CD14-positive monocyte (primary cell): Measurements from ENCODE around the gene PKNOX2. TPM values are rescaled to one million over a fixed set of nuclear protein-coding genes. Genes with fewer than 3 reads are reported as not detected.

Source experiments
- DNase-seq, 3 donors: peaks; one replicate each; pipeline ENCODE4 v3.0.0-alpha.2; 2011 to 2022
- H2AFZ ChIP-seq: 2 replicates; pipeline ENCODE4 v1.6.0; 2012; ENCODE audit warnings: mild to moderate bottlenecking, low read depth, low read length, inconsistent platforms; ENCODE audit not compliant: insufficient read depth, poor library complexity, severe bottlenecking
- H3K27ac ChIP-seq, 2 donors: 1 replicate in 1 of 2; 2 replicates in 1 of 2; pipeline ENCODE4 v1.5.1; 2012 to 2013; ENCODE audit warnings: low read length in 2 of 2, control low read depth in 1 of 2, inconsistent platforms in 1 of 2, low read depth in 1 of 2, mild to moderate bottlenecking in 1 of 2
- H3K27me3 ChIP-seq, 2 donors: one replicate each; pipeline versions ENCODE4 v1.6.0 to v1.6.1; 2011 to 2013; ENCODE audit warnings: low read length in 2 of 2; ENCODE audit not compliant: control insufficient read depth in 2 of 2, insufficient read depth in 2 of 2
- H3K36me3 ChIP-seq, 2 donors: replicated peaks in 1 of 2; 1 replicate in 1 of 2; 2 replicates in 1 of 2; pipeline versions ENCODE4 v1.5.1 to v1.6.1; 2012 to 2013; ENCODE audit warnings: low read length in 2 of 2, control low read depth in 1 of 2, inconsistent platforms in 1 of 2, mild to moderate bottlenecking in 1 of 2; ENCODE audit not compliant: insufficient read depth in 2 of 2, control insufficient read depth in 1 of 2
- H3K4me1 ChIP-seq, 2 donors: 1 replicate in 1 of 2; 2 replicates in 1 of 2; pipeline versions ENCODE4 v1.5.1 to v1.6.1; 2012 to 2013; ENCODE audit warnings: low read length in 2 of 2, control low read depth in 1 of 2, inconsistent platforms in 1 of 2, mild to moderate bottlenecking in 1 of 2, moderate library complexity in 1 of 2; ENCODE audit not compliant: insufficient read depth in 2 of 2, control insufficient read depth in 1 of 2
- H3K4me2 ChIP-seq: replicated peaks from 2 replicates; pipeline ENCODE3; 2012; ENCODE audit warnings: low read length, moderate library complexity, mild to moderate bottlenecking; ENCODE audit not compliant: poor library complexity, severe bottlenecking; ENCODE audit errors: extremely low read depth
- H3K4me3 ChIP-seq, 3 experiments: fragments of 200-600 bp in 1 of 3; sonication (generic) in 1 of 3; replicated peaks in 1 of 3; 1 replicate in 2 of 3; 2 replicates in 1 of 3; pipeline ENCODE4 v1.5.1; 2011 to 2013; ENCODE audit warnings: low read length in 3 of 3, mild to moderate bottlenecking in 3 of 3, control low read depth in 2 of 3, low read depth in 2 of 3, inconsistent platforms in 1 of 3, moderate library complexity in 1 of 3
- H3K79me2 ChIP-seq: 2 replicates; pipeline ENCODE4 v1.6.0; 2012; ENCODE audit warnings: mild to moderate bottlenecking, control low read depth, inconsistent platforms, low read length, moderate library complexity; ENCODE audit not compliant: insufficient read depth
- H3K9ac ChIP-seq: 2 replicates; pipeline ENCODE4 v1.6.0; 2017; ENCODE audit warnings: low read length, mild to moderate bottlenecking; ENCODE audit not compliant: insufficient read depth, poor library complexity, severe bottlenecking
- H3K9me3 ChIP-seq, 2 donors: replicated peaks in 1 of 2; 1 replicate in 1 of 2; 2 replicates in 1 of 2; pipeline versions ENCODE4 v1.5.1 to v1.6.1; 2012 to 2013; ENCODE audit warnings: low read length in 2 of 2, control low read depth in 1 of 2; ENCODE audit not compliant: control insufficient read depth in 1 of 2, insufficient read depth in 1 of 2
- H4K20me1 ChIP-seq: 2 replicates; pipeline ENCODE4 v1.6.0; 2012; ENCODE audit warnings: mild to moderate bottlenecking, low read length, control low read depth, moderate library complexity; ENCODE audit not compliant: insufficient read depth
- H3K27ac Mint-ChIP-seq, 7 donors: one replicate each; pipeline ENCODE4 v1.8.0; 2020; ENCODE audit warnings: mild to moderate bottlenecking in 7 of 7, mixed read lengths in 7 of 7, moderate library complexity in 6 of 7, inconsistent platforms in 2 of 7
- H3K27me3 Mint-ChIP-seq, 3 donors: one replicate each; pipeline ENCODE4 v1.8.0; 2021 to 2022; ENCODE audit warnings: low read depth in 3 of 3, mild to moderate bottlenecking in 3 of 3, mixed read lengths in 3 of 3, moderate library complexity in 3 of 3, inconsistent platforms in 1 of 3
- H3K36me3 Mint-ChIP-seq, 2 donors: one replicate each; pipeline ENCODE4 v1.8.0; 2020; ENCODE audit warnings: mixed read lengths in 2 of 2, inconsistent platforms in 1 of 2, mild to moderate bottlenecking in 1 of 2
- H3K4me1 Mint-ChIP-seq: one replicate; pipeline ENCODE4 v1.8.0; 2020; ENCODE audit warnings: mild to moderate bottlenecking, mixed read lengths
- H3K4me3 Mint-ChIP-seq, 2 donors: one replicate each; pipeline ENCODE4 v1.8.0; 2020; ENCODE audit warnings: mild to moderate bottlenecking in 2 of 2, mixed read lengths in 2 of 2, moderate library complexity in 1 of 2
- H3K9me3 Mint-ChIP-seq, 7 donors: one replicate each; pipeline ENCODE4 v1.8.0; 2020 to 2022; ENCODE audit warnings: mixed read lengths in 7 of 7, mild to moderate bottlenecking in 6 of 7, moderate library complexity in 6 of 7, inconsistent platforms in 2 of 7
- CTCF ChIP-seq: fragments of 200-600 bp; IDR thresholded peaks from one replicate; pipeline ENCODE4 v1.8.0; 2022; ENCODE audit warnings: antibody characterized with exemption, mild to moderate bottlenecking
- WGBS: methylation state at CpG from one replicate; pipeline ENCODE4 v1.1.5; 2013; ENCODE audit warnings: missing lambda C conversion rate; ENCODE audit not compliant: insufficient coverage; 5-methylcytosine and 5-hydroxymethylcytosine counted together
- intact Hi-C, 2 donors: fragments of 100-400 bp; cut with micrococcal nuclease; formaldehyde crosslinking; loops; one replicate each; pipeline versions ENCODE4 v1.15.0 to v1.15.1; 2023
- polyA plus RNA-seq, 3 donors: library from polyadenylated mRNA; depleted of rRNA in 1 of 3; unstranded in 2 of 3; stranded (reverse) in 1 of 3; fragments of 300-500 nt in 2 of 3; fragments of >200 nt in 1 of 3; fragmentation: Illumina TruSeq in 2 of 3; gene quantifications; 1 replicate in 2 of 3; 2 replicates in 1 of 3; pipeline ENCODE4 v1.2.3, GENCODE V29; 2012 to 2021

PKNOX2 gene
- polyA plus RNA-seq, 3 donors, result not detected

DNA sequence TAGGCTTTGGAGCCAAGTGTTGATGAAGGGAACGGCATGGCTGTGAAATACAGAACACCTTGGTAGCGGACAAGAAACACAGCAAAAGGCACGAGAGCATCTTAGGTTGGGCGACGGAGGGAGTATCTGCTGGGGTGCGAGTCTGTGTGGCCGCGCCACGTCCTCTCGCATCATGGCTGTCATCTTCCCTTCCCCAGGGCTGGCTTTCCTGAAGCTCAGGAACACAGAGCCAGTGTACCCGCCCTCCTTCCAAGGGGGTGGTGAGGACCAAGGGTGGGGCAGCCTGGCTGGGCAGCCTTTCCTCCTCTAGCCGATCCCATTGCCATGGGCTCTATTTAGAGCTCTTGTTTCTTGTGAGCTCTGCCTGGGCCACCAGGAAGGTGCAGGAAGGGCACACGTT lies 177.1 kb downstream of the PKNOX2 start:
- H3K9me3 ChIP-seq, result no peaks in the 10 kb centered on the region
- no peaks in the 10 kb centered on the region for H3K79me2 ChIP-seq
- Mint-ChIP-seq H3K36me3 (no peaks in the 10 kb centered on the region), H3K9me3 (no peaks in the 10 kb centered on the region), H3K27me3 (peaks cover 9 to 27% (median 12%) of the 10 kb centered on the region in 3 donors), H3K4me3 (no peak overlapping the region), H3K4me1 (no peaks in the 10 kb centered on the region), H3K27ac (no peak overlapping the region)
- H3K4me3 ChIP-seq, result no peak overlapping the region
- no peaks in the 10 kb centered on the region for H3K27me3 ChIP-seq
- no peaks in the 10 kb centered on the region for H4K20me1 ChIP-seq
- intact Hi-C loops, result loop anchor here in 1 of 2 donors (5.0 kb wide), 1 partner anchor 379 kb away; no protein-coding TSS in a partner anchor
- H3K4me1 ChIP-seq, result no peaks in the 10 kb centered on the region
- DNase-seq, result no peak
- no peaks in the 10 kb centered on the region for H3K36me3 ChIP-seq
- H3K9ac ChIP-seq, result no peak overlapping the region
- H2AFZ ChIP-seq, result no peak overlapping the region
- H3K4me2 ChIP-seq, result no peak overlapping the region
- no peak for TF ChIP-seq CTCF
- WGBS, result 93% methylated on average over 13 of the region's 13 CpGs
- H3K27ac ChIP-seq, result no peak overlapping the region

- TF ChIP-seq CTCF, result no peak
- Histone ChIP-seq H3K9me3 (no peaks in the 10 kb centered on the region), H3K4me2 (no peak overlapping the region), H3K4me3 (no peak overlapping the region), H3K9ac (no peak overlapping the region), H3K36me3 (no peaks in the 10 kb centered on the region), H3K79me2 (no peaks in the 10 kb centered on the region), H3K4me1 (no peaks in the 10 kb centered on the region), H3K27ac (no peak overlapping the region), H3K27me3 (no peaks in the 10 kb centered on the region), H4K20me1 (no peaks in the 10 kb centered on the region), H2AFZ (no peak overlapping the region)
- Mint-ChIP-seq H3K4me3 (no peak overlapping the region), H3K9me3 (no peaks in the 10 kb centered on the region), H3K27me3 (peaks cover 9 to 29% (median 12%) of the 10 kb centered on the region in 3 donors), H3K4me1 (no peaks in the 10 kb centered on the region), H3K27ac (no peak overlapping the region), H3K36me3 (no peaks in the 10 kb centered on the region)
- no peak for DNase-seq
- intact Hi-C loops, result loop anchor here in 1 of 2 donors (5.0 kb wide), 1 partner anchor 380 kb away; no protein-coding TSS in a partner anchor
- 97% methylated on average over 6 of the region's 16 CpGs for WGBS
Observed at GRCh38 chr11:125342281-125342930, 177.9 kb downstream of the PKNOX2 start.
